Measurements from ENCODE around the gene ZFHX3. TPM values are rescaled to one million over a fixed set of nuclear protein-coding genes. Genes with fewer than 3 reads are reported as not detected.

The ZFHX3 gene
- total and polyA plus RNA-seq, 4 donors, result 1.5 to 5.9 (median 3.0) TPM

DNA sequence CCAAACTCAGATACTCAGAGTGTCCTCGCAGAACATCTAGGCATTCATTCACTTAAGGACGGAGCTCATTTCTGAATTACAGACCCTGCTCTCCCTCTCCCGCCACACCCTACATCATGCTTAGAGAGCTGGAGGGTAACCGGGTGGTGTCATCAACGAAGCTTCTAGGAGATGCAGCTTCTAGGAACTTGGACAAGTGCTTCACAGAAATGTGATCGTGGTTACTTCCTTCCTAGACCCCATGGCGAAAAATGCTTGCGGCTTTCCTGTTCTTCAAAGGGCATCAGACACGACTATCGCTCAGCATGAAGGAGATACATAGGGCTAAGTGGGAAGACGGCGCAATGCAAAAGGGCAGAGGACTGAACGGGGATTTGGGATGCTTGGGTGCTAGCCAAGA, 126.8 kb downstream of the ZFHX3 start:
- WGBS, result 84% methylated on average over 13 of the region's 13 CpGs
- Histone ChIP-seq H3K4me3 (ENCODE audit: low read depth in 1 of 3, low read length in 3 of 3) (no peak overlapping the region), H3K36me3 (ENCODE audit: control insufficient read depth in 4 of 4, insufficient read depth in 3 of 4, low read depth in 1 of 4, low read length in 3 of 4) (no peaks in the 10 kb centered on the region), H3K27me3 (ENCODE audit: control insufficient read depth in 4 of 4, insufficient read depth in 4 of 4, low read length in 3 of 4) (no peaks in the 10 kb centered on the region), H3K9me3 (ENCODE audit: control insufficient read depth in 4 of 4, low read length in 3 of 4) (no peaks in the 10 kb centered on the region), H3K27ac (ENCODE audit: low read depth in 1 of 2, low read length in 2 of 2) (no peak overlapping the region), H3K9ac (ENCODE audit: low read depth in 1 of 2, low read length in 2 of 2) (no peak overlapping the region), H3K4me1 (ENCODE audit: control insufficient read depth in 4 of 4, insufficient read depth in 4 of 4, low read length in 3 of 4) (no peaks in the 10 kb centered on the region)
- DNase-seq (ENCODE audit: low spot score), result no peak
- TF ChIP-seq NR2F2 (IDR thresholded peaks at IDR 0.05) (no peak), EGR1 (IDR thresholded peaks at IDR 0.05; ENCODE audit: low read depth in 2 of 2) (no peak), SP1 (IDR thresholded peaks at IDR 0.05) (no peak), RXRA (IDR thresholded peaks at IDR 0.05) (no peak), TAF1 (conservative IDR thresholded peaks at IDR 0.05) (no peak), HNF4A (conservative IDR thresholded peaks at IDR 0.05) (no peak), YY1 (IDR thresholded peaks at IDR 0.05) (no peak), FOXA2 (IDR thresholded peaks at IDR 0.05) (no peak), JUND (IDR thresholded peaks at IDR 0.05) (no peak), FOXA1 (IDR thresholded peaks at IDR 0.05) (no peak), HNF4G (IDR thresholded peaks at IDR 0.05) (no peak), GABPA (IDR thresholded peaks at IDR 0.05 in 1 of 2, conservative IDR thresholded peaks at IDR 0.05 in 1 of 2) (no peak), RAD21 (IDR thresholded peaks at IDR 0.05) (no peak)
- TF ChIP-seq, protein P1, sequence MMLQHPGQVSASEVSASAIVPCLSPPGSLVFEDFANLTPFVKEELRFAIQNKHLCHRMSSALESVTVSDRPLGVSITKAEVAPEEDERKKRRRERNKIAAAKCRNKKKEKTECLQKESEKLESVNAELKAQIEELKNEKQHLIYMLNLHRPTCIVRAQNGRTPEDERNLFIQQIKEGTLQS (IDR thresholded peaks at IDR 0.05), result no peak
- TF ChIP-seq, protein P2, sequence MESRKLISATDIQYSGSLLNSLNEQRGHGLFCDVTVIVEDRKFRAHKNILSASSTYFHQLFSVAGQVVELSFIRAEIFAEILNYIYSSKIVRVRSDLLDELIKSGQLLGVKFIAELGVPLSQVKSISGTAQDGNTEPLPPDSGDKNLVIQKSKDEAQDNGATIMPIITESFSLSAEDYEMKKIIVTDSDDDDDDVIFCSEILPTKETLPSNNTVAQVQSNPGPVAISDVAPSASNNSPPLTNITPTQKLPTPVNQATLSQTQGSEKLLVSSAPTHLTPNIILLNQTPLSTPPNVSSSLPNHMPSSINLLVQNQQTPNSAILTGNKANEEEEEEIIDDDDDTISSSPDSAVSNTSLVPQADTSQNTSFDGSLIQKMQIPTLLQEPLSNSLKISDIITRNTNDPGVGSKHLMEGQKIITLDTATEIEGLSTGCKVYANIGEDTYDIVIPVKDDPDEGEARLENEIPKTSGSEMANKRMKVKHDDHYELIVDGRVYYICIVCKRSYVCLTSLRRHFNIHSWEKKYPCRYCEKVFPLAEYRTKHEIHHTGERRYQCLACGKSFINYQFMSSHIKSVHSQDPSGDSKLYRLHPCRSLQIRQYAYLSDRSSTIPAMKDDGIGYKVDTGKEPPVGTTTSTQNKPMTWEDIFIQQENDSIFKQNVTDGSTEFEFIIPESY (IDR thresholded peaks at IDR 0.05), result no peak
- TF ChIP-seq, protein P3, sequence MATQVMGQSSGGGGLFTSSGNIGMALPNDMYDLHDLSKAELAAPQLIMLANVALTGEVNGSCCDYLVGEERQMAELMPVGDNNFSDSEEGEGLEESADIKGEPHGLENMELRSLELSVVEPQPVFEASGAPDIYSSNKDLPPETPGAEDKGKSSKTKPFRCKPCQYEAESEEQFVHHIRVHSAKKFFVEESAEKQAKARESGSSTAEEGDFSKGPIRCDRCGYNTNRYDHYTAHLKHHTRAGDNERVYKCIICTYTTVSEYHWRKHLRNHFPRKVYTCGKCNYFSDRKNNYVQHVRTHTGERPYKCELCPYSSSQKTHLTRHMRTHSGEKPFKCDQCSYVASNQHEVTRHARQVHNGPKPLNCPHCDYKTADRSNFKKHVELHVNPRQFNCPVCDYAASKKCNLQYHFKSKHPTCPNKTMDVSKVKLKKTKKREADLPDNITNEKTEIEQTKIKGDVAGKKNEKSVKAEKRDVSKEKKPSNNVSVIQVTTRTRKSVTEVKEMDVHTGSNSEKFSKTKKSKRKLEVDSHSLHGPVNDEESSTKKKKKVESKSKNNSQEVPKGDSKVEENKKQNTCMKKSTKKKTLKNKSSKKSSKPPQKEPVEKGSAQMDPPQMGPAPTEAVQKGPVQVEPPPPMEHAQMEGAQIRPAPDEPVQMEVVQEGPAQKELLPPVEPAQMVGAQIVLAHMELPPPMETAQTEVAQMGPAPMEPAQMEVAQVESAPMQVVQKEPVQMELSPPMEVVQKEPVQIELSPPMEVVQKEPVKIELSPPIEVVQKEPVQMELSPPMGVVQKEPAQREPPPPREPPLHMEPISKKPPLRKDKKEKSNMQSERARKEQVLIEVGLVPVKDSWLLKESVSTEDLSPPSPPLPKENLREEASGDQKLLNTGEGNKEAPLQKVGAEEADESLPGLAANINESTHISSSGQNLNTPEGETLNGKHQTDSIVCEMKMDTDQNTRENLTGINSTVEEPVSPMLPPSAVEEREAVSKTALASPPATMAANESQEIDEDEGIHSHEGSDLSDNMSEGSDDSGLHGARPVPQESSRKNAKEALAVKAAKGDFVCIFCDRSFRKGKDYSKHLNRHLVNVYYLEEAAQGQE (IDR thresholded peaks at IDR 0.05), result no peak
- TF ChIP-seq, protein P4, sequence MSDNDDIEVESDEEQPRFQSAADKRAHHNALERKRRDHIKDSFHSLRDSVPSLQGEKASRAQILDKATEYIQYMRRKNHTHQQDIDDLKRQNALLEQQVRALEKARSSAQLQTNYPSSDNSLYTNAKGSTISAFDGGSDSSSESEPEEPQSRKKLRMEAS (IDR thresholded peaks at IDR 0.05), result no peak
- TF ChIP-seq, protein P5, sequence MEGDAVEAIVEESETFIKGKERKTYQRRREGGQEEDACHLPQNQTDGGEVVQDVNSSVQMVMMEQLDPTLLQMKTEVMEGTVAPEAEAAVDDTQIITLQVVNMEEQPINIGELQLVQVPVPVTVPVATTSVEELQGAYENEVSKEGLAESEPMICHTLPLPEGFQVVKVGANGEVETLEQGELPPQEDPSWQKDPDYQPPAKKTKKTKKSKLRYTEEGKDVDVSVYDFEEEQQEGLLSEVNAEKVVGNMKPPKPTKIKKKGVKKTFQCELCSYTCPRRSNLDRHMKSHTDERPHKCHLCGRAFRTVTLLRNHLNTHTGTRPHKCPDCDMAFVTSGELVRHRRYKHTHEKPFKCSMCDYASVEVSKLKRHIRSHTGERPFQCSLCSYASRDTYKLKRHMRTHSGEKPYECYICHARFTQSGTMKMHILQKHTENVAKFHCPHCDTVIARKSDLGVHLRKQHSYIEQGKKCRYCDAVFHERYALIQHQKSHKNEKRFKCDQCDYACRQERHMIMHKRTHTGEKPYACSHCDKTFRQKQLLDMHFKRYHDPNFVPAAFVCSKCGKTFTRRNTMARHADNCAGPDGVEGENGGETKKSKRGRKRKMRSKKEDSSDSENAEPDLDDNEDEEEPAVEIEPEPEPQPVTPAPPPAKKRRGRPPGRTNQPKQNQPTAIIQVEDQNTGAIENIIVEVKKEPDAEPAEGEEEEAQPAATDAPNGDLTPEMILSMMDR (IDR thresholded peaks at IDR 0.05; ENCODE audit: low read depth, low read length, missing input control), result no peak

All from liver (tissue), 9 donors.